HG03280 (cell line): ENCODE measurements around the gene BMI1.
"Not testable (repeated sequence)": the region's sequence is repeated elsewhere in the genome, so short reads cannot be mapped to it uniquely, and the experiment has no call there.

Source experiments
- ATAC-seq: cut with Tn5 transposase; IDR thresholded peaks from one replicate; pipeline ENCODE4 v1.9.1; 2021; ENCODE audit warnings: mild to moderate bottlenecking, moderate library complexity; ENCODE audit not compliant: unreplicated experiment

BMI1 gene

DNA sequence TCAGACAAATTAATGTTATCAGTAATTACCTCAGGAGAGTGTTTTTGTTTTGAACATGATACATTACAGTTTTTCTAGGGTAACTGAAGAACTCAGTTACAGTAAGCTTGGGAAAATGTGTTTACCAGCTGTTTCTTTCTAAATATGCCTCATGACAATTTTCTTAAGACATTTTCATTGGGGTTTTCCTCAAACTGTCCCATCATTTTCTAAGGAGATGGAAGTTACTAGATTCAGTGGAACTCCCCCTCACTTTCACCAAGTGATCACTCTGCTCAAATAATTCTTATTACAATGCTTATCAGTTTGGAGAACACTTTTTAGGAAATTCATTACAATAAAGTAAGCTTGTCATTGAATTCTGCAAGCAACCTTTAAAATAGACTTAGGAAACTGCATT lies 18.0 kb downstream of the BMI1 start:
- ATAC-seq: no peak

DNA sequence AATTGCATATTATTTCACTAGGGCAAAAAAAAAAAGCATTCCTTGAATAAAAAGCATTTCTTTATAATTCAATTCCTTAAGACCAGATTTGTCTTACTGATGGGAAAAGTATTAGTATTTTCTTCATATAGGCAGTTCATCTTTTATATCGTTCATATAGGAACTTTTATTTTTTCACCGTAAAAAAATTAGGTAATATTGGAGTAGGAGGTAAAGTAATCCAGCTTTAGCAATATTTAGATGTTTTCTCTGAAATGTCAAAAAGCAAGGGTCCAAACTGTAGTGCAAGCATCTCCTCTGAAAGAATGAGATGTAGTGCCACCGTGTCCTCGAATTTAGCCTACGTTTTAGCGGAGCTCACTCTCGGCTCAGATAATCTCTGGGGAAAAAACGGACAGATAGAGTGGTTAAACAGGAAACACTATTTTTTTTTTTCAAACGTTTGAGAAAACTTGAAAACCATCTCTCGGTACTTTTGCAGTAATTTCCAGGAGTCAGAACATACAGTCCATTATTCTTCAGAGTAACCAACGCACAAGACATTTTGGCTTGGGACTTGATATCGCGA lies 18.9 kb downstream of the BMI1 start:
- ATAC-seq: no peak

DNA sequence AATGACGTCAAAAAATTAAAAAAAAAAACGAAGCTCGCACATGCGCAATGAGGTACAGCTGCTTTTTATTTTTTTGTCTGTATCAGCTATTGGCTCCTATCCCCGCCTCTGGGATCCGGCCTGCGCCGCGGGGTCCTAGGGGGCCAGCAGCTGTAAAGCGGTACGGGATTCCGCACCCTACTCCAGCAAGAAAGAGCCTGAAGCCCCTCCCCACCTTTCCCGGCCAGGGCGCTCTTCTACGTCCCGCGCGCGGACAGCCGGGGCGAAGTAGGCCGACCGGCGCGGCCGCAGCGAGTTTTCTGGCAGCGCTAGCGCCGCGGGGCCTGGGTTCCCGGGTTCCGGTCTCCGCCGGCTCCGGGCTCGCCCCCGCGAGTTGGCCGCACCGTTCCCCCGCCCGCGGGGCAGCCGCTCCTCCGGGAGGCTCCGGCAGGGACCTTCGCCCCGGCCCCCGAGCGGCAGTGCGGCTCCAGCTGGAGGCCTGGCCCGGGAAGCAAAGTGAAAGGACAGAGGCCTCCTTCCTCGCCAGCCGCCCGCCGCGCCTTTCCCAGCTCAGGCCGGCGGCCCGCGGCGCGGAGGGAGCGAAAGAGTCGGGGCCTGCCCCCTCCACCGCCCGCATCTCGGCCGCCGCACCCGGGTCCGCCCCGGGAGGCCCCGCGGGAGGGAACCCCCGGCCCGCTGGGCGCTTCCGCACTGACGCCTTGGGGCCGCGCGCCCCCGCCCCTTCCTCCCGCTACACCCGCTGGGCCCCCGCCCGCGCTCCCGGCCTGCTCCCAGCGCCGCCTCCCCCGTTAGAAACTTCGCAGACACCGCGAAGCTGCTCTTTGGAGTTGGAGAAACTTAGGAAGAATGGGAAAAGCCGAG lies 19.7 kb downstream of the BMI1 start:
- ATAC-seq: peak; percentile 42

DNA sequence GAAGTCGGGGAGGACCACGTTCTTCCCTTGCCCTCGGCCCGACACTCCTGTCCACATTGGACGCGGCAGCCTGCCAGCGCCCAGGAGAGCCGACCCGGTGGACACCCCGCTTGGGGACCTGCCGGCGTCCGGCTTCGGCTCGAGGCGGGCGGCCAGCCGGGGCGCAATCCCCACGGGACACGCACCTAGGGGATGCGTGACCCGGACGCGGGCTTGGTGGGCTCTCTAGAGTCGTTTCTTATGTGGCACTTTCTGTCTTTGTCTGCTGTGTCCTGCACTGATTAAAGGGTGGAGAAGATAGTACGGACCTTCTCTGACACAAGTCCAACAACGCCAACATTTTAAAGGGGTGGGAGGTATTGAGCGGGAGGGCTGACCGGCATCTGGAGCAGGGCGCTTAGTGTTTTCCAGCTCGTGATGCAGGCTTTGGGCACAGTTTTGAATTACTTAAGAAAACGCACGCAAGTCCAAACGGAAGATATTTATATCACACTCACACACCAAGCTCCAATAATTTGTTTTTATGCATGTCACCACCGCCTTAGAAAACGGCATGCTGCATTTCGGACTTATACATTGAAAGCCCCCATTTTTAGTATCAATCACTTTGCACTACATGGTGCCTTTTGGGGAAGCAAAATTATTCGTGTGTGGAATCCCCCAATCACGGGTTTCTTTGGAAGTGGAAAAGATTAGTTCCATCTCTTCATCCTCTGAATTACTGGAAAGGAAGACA lies 20.5 kb downstream of the BMI1 start:
- ATAC-seq: peak; percentile 14

DNA sequence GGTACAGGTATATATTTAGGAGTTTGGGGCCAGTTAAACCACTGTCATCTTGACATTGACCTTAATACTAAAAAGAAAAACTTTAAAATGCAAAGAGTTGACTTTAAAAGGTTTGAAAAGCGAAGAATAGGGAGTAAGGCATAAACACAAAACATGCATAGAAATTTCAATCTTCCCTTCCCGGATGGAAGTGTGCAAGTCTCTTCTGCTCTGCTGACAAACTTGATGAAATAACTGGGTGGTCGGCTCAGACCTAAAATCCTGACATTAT lies 21.0 kb downstream of the BMI1 start:
- ATAC-seq: no peak

DNA sequence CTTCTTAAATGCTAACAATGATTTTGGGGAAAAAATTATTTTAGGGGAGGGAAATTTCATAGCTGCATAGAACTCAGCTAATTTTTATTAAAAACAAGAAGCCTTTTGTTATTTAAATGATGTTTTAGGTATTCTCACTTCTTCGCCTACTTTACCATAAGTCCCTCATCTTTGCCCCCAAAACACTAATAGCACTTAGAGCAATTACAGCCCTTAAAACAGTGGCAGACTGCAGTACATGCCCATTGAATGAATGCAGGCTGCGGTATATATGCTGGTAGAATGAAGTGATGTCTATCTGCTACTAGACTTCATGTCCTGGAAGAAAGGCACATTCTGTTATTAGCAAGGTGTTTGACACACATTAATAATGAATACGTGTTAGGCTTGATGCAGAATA lies 21.5 kb downstream of the BMI1 start:
- ATAC-seq: no peak

DNA sequence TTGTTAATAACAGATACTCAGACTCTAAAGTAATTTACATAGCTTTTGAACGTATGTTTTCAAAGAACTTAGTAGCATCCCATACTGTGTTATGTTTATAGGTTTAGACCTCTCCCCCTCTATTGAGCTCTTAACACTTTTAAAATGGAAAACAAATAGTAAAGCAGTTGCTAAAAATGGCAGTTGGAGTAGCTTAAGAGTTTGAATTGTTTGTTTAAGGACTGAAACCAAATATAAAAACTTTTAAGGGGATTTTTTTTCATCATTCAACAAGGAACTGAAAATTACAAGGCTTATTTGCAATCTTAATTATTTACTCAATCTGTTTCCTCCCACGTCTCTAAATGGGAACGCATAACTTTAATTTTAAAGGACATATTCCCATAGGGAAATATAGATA lies 22.8 kb downstream of the BMI1 start:
- no peak for ATAC-seq

DNA sequence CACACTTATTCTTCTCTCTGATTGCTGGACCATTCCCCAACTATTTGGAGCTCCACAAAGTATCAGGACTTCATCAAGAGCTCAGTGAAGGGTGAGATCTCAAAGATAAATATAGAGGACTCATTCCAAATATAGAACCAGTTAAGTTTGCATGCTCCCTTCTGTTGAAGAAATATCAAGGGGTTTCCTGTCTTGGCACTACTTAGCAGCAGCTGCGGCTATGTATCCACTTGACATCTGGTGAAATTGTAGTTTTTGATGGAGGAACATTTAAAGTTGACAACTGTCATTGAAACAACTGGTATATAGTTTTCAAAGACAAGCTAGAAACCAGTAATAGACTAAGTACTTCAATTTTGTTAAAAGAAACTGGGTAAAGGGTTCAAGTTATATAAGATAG lies 23.4 kb downstream of the BMI1 start:
- no peak for ATAC-seq

DNA sequence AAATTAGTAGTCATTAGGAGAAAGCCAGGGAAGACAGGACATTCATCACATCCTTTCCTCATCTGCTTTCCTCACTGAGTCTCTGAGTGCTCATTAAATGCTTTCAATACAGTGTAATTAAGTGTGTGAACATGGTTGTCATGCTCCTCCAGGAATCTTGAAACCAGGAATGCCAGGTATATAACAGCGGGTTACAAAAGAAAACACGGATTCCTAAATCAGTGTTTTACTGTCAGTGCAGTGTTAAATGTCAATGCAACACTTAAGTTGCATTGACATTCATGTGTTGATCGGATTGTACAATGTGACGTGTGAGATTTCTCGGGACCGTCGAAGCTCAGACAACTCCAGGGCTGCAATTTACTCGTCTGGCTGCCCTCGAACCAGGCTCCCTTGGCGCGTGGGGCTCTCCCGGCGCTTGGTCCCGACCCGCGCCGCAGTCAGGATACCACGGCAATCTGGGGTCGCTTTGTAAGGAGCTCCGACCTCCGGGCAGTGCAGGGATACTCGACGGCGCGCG lies 23.9 kb downstream of the BMI1 start:
- no peak for ATAC-seq

DNA sequence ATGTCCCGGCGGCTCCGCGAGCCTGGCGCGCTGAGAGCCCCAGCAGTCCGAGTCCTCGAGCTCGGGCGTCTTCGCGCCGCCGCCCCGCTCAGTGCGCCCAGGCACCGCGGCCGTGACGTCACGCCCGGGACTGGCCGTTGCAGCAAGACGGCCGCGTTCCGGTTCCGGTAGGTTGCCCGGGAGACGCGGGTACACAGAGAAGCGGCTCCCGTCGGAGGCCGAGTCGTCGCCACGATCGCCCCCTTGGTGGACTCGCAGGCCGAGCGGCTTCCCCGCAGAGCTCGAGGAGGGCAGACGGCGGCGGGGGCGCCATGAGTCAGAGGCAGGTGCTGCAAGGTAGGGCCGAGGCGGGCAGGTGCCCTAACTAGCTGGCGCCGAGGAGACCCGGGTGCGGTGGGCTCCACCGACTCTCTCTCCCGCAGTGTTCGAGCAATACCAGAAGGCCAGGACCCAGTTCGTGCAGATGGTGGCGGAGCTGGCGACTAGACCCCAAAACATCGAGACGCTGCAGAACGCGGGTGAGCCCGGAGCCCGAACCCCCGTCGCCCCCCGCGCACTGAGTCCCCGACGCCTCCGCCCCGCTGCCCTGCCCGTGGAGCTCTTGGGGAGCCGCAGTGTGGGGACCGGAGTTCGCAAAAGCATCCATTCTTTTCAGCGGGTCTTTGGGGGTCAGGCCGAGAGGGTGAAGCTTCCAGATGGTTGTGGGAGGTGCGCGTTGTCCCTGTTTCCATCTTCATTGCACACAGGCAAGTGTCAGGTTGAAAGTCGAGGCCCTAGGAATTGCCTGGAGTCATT lies 24.6 kb downstream of the BMI1 start, which contains the start of gene SPAG6:
SPAG6 (plus strand) TSS at position 196 of the 795 bp plus-strand sequence; CDS start at position 312, 116 bp downstream.
- ATAC-seq: no peak

DNA sequence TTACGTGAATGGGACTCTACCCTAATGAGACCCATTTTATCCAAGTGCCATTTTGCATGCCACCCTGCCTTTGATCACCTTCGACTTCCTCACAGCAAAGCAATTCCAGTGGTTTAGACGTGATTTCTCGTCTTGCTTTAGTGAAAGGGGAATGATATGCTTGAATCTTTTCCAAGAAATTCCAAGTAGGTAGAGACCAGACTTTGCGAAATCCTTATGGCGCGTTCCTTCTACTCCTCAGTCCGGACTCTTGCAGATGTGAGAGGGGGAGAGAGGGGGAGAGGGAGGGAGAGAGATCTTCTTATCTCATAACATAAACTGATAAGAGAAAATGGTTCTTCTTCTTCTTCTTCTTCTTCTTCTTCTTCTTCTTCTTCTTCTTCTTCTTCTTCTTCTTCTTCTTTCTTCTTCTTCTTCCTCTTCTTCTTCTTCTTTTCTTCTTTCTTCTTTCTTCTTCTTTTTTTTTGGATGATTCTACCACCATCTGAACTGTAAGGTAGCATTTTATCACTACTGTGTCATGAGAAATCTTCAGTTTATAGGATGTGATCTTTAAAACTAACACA lies 25.3 kb downstream of the BMI1 start:
- no peak for ATAC-seq

DNA sequence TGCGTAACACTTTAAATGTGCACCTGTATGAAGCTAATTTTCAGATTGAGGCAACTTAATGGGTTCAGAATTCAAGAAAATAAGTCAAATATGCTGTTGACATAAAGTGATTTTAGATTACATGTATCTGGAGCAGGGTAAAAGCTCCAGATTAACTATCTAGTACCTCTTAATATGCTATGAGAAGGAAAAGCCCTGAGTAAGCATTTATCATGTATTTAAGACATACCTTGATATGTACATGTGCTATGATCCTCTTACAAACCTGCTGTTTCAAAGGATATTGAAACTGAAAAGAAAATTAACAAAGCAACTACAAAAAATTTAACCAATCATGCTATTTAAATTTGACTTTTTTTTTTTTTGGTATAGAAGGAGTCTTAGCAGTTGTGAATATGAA lies 28.9 kb downstream of the BMI1 start:
- no peak for ATAC-seq

DNA sequence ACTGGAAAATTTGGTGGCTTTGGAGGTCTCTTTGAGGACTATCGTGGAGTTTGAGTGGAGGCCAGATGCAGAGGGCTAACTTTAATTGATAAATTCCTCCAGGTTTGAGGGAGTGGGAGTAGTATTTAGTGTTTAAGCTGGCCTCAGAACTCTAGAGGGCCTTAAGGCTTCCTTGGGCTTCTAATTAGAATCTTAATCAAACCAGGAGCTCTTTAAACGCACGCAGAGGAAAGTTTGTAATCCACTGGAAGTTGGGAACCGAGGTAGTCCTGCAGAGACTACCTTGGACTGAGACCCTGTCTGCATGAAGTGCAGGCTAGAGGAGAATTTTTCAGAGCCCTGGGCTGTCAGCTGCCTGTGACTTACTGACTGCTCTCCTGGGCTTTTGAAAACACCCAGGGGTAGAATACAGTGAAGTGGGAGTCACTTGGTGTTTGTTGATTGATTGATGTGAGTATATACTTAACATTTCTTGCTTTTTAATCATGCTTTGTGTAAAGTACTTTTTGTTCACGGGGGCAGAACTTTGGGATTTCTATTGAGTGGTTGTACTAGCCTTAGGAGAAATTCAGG lies 30.3 kb downstream of the BMI1 start:
- ATAC-seq: no peak

DNA sequence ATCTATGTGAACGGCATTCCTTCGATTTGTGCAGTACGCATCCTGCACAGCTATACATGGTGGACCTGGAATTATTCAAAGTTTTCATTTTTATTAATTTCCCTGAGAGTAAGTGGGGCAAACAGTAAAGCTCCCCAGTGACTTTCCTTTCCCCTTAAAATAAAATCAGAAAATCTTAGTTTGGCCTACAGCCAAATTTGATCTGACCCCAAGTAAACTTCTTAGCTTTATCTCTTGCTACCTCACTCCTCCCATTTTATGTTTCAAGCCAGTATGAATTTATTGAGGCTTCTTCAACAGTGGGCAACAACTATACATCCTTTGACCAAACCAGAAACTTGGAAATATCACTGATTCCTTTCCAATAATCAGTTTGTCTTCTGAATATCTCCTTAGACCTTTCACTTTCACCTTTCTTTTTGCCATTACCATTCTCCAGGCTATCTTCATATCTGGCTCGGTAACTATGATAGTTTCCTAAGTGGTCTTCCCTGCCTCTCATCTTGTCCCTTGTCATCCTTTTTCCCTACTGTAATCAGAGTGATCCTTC lies 35.5 kb downstream of the BMI1 start:
- ATAC-seq: no peak

DNA sequence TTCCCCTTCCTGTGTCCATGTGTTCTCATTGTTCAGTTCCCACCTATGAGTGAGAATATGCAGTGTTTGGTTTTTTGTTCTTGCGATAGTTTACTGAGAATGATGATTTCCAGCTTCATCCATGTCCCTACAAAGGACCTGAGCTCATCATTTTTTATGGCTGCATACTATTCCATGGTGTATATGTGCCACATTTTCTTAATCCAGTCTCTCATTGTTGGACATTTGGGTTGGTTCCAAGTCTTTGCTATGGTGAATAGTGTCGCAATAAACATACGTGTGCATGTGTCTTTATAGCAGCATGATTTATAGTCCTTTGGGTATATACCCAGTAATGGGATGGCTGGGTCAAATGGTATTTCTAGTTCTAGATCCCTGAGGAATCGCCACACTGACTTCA lies 36.9 kb downstream of the BMI1 start:
- ATAC-seq: not testable (repeated sequence)

DNA sequence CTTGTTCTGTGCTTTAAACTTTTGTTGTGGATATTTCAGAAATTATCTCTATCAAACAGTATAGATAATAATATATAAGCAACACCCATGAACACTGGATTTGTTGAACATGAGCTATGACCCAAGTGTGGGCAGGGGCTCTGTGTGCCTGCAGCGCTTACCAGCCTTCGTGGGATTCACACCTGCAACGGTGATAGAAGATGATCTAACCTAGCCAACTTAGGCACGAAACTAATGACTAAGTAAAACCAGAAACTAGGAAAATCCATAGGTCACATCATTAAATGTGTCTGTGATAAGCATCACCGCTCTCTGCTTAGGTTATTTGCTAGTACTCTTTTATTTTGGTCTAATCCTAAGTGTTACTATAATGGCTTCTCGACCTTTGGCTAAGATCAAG lies 42.4 kb downstream of the BMI1 start:
- no peak for ATAC-seq

DNA sequence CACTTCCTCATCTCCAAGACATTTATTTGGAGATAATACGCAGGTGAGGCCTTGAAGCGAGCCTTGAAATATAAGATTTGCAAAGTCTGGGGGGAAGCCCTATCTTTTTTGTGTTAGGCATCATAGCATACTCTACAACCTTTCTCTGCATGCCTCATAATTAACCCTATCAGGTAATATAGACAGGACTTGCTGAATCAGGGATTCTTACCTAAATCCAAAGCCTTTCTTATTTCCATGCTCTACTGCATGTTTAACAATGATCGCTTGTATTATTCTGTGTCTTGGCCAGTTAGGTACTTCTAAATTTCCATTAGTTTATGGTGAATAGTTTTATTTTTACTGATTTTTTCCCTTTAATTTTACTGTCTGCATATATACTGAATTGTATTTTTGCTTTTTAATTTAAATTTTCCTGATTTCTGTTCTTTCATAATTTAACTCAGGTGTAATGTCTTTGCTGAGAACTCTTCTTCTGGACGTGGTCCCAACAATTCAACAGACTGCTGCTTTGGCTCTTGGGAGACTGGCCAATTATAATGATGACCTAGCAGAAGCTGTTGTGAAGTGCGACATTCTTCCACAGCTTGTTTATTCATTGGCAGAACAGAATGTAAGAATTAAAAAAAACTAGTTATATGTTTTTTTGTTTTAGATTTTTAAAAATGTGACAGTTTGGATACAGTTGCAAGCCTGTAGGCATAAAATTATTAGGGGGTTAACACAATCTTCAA lies 43.7 kb downstream of the BMI1 start:
- ATAC-seq: no peak

DNA sequence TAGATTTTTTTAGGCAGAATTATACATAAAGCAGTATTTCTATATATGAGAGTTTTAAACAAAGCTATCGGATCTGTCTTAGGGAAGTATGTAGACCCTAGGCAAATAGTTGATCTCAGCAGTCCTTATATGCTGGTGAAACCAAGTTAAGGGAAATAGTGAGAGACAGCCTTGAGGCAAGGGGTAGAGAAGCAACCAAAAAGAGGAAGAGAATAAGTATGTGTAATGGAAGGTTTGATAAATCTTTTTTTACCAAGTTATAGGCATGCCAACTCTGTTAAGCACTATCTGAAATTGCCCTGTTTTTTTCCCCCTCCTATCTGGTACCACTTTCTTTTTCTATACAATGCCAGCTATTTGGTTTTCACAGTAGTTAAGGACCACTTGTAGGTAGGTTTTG lies 44.3 kb downstream of the BMI1 start:
- ATAC-seq: peak; percentile 46

DNA sequence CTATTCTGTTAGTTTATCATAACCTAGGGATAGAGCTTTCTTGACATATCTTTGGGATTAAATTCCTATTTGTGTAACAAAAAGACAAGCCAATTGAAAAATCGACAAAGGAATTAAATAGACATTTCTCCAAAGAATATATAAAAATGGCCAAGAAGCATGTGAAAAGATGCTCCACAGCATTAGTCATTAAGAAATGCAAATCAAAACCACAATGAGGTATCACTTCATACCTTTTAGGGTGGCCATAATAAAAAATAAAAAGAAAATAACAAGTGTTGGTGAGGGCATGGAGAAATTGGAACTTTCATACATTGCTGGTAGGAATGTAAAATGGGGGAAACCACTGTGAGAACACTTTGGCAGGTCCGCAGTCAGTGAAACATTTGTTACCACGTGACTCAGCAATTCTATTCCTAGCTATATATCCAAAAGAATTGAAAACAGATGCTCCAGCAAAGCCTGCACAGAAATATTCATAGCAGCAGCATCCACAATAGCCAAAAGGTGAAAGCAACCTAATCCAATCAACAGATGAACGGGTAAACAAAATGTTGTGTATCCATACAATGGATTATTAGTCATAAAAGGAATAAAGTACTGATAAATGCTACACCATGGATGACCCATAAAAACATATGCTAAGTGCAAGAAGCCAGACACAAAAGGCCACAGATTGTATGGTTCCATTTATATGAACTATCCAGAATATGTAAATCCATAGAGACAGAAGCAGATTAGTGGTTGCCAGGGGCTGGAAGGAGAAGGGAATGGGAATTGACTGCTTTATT lies 44.9 kb downstream of the BMI1 start:
- ATAC-seq: no peak
